ENCODE data around the gene TBCD. TPM values are rescaled to one million over a fixed set of nuclear protein-coding genes. Genes with fewer than 3 reads are reported as not detected.

Gene TBCD
- total RNA-seq, 2 donors from 2014 or later = 55.0 to 55.5 TPM

DNA sequence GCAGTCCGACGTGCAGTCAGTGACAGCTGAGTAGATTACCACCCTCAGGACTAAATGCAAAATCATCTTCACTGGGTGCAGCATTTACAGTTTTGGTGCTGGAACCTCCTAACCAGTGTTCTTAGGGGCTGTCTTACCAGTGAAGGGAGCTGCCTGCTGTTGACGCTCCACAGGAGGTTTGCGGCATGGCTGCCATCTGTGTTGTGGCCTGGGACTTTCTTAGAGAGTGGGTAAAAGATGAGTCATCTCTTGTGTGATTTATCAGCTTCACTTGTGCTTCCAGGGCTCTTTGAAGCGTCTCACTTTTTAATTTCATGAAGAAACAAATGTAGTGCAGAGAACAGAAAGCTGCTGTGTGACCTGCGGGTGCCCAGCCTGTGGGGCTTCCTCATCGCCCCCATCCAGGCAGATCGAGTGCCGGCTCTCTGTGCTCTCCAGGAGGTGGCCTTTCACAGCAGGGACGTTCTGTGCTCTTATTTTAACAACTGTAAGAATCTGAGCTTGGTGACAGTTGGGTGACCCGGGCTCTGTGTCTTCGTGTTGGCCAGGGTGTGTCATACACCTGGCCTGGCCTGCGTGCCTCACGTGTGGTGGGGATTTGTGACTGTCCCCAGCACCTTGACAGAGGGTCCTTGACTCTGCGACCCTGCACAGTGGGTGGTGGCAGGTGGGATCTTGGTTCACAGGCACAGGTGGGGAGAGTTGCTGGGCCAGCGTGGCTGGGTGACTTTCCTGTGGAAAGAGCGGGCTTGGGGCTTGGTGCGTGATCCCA is 112.3 kb downstream of the TBCD start:
- ATAC-seq (ENCODE audit: insufficient number of reproducible peaks, low FRiP score, low read depth) = no peak
- no peaks in the 10 kb centered on the region for H3K27me3 ChIP-seq (replicated peaks; ENCODE audit: insufficient read depth)
- H3K36me3 ChIP-seq = no peaks in the 10 kb centered on the region
- H3K9me3 ChIP-seq = no peaks in the 10 kb centered on the region
- TF ChIP-seq, protein P1, sequence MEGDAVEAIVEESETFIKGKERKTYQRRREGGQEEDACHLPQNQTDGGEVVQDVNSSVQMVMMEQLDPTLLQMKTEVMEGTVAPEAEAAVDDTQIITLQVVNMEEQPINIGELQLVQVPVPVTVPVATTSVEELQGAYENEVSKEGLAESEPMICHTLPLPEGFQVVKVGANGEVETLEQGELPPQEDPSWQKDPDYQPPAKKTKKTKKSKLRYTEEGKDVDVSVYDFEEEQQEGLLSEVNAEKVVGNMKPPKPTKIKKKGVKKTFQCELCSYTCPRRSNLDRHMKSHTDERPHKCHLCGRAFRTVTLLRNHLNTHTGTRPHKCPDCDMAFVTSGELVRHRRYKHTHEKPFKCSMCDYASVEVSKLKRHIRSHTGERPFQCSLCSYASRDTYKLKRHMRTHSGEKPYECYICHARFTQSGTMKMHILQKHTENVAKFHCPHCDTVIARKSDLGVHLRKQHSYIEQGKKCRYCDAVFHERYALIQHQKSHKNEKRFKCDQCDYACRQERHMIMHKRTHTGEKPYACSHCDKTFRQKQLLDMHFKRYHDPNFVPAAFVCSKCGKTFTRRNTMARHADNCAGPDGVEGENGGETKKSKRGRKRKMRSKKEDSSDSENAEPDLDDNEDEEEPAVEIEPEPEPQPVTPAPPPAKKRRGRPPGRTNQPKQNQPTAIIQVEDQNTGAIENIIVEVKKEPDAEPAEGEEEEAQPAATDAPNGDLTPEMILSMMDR (IDR thresholded peaks at IDR 0.05) = no peak
- H3K27ac ChIP-seq = no peak overlapping the region
- peaks cover 3 to 4% of the 10 kb centered on the region in 2 donors for H3K4me1 ChIP-seq (ENCODE audit: control insufficient read depth in 1 of 2, low read depth in 2 of 2)
- no peak for DNase-seq (ENCODE audit: low spot score)
- H3K4me3 ChIP-seq = no peak overlapping the region

DNA sequence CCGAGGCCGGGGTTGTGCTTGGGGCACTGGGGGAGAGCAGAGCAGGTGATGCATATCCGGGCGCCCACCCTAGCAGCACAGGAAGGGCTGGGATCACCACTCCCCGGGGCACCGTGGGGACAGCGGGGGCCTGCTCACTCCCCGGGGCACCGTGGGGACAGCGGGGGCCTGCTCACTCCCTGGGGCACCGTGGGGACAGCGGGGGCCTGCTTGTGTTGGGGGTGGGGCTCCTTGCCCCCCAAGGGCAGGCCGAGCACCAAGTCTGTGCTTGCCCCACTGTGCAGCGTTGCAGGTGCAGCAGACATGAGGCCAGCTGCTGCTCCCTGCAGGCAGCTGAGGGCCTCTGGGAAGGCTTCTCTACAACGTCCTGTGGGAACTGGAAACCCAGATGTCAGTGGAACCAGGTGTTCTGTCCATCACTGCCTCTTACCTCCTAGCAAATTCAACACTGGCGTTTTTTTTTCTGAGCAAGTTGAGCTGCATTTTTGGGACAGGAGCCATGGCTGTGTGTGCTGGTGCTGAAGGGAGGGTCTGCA is 112.9 kb downstream of the TBCD start:
- Histone ChIP-seq H3K27ac (no peak overlapping the region), H3K36me3 (no peaks in the 10 kb centered on the region), H3K9me3 (no peaks in the 10 kb centered on the region), H3K4me3 (no peak overlapping the region), H3K27me3 (replicated peaks; ENCODE audit: insufficient read depth) (no peaks in the 10 kb centered on the region), H3K4me1 (ENCODE audit: control insufficient read depth in 1 of 2, low read depth in 2 of 2) (peaks cover 3 to 4% of the 10 kb centered on the region in 2 donors)
- TF ChIP-seq, protein P1 (IDR thresholded peaks at IDR 0.05) = no peak
- ATAC-seq (ENCODE audit: insufficient number of reproducible peaks, low FRiP score, low read depth) = no peak
- no peak for DNase-seq (ENCODE audit: low spot score)

DNA sequence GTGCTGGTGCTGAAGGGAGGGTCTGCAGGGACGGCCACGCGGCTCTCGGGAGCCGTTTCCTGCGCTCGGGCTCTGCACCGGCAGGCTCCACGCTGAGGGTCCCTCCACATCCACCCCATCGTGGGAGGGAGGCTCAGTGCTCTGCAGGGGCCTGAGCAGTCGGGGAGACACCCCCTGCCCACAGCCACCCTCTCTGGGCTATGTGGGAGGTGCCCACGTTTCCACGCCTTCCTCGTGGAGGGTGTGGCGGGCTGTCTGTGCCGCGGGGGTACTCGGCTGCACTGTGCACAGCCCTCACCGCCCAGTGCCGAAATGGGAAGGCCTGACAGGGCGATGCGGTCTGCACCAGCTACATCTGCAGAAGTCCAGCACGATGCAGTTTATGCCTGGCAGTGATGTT is 113.4 kb downstream of the TBCD start:
- no peak overlapping the region for H3K4me3 ChIP-seq
- no peaks in the 10 kb centered on the region for H3K27me3 ChIP-seq (replicated peaks; ENCODE audit: insufficient read depth)
- no peak for DNase-seq (ENCODE audit: low spot score)
- no peak for ATAC-seq (ENCODE audit: insufficient number of reproducible peaks, low FRiP score, low read depth)
- H3K9me3 ChIP-seq = no peaks in the 10 kb centered on the region
- H3K4me1 ChIP-seq (ENCODE audit: control insufficient read depth in 1 of 2, low read depth in 2 of 2) = peaks cover under 1 to 3% of the 10 kb centered on the region in 2 donors
- no peak overlapping the region for H3K27ac ChIP-seq
- TF ChIP-seq, protein P1 (IDR thresholded peaks at IDR 0.05) = no peak
- peaks cover 1% of the 10 kb centered on the region for H3K36me3 ChIP-seq

DNA sequence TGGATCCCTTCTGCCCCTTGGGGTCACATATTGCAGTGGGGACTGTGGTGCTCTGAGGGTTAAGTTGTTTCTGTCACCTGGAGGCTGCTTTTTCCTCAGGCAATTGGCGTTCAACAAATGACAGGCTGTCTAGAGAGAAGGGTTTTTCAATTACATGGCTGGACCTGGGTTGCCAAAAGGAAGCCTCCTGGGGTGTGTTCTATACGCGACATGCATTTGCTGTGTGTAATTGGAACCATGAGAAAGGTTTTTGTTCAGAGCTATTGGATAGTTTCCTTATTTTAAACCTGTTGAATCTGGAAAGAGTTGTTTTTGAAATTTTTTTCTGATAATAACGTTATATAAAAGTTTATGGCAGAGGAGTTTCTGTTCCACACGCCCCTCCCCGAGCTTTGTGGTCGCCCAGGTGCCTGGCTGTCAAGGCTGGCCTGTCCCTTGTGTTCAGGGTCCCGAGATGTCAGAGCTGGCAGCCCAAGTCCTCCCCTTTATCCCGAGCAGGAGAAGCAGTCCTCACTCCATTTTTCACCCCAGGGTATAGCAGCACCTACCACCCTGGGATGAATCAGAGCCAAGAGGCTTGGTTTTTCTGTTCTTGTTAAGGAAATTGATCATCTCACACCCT is 114.0 kb downstream of the TBCD start:
- peaks cover 6% of the 10 kb centered on the region for H3K36me3 ChIP-seq
- TF ChIP-seq, protein P1 (IDR thresholded peaks at IDR 0.05) = no peak
- H3K4me1 ChIP-seq (ENCODE audit: control insufficient read depth in 1 of 2, low read depth in 2 of 2) = no peaks in the 10 kb centered on the region
- H3K9me3 ChIP-seq = no peaks in the 10 kb centered on the region
- no peaks in the 10 kb centered on the region for H3K27me3 ChIP-seq (replicated peaks; ENCODE audit: insufficient read depth)
- H3K4me3 ChIP-seq = no peak overlapping the region
- no peak overlapping the region for H3K27ac ChIP-seq
- ATAC-seq (ENCODE audit: insufficient number of reproducible peaks, low FRiP score, low read depth) (no peak), DNase-seq (ENCODE audit: low spot score) (no peak)

DNA sequence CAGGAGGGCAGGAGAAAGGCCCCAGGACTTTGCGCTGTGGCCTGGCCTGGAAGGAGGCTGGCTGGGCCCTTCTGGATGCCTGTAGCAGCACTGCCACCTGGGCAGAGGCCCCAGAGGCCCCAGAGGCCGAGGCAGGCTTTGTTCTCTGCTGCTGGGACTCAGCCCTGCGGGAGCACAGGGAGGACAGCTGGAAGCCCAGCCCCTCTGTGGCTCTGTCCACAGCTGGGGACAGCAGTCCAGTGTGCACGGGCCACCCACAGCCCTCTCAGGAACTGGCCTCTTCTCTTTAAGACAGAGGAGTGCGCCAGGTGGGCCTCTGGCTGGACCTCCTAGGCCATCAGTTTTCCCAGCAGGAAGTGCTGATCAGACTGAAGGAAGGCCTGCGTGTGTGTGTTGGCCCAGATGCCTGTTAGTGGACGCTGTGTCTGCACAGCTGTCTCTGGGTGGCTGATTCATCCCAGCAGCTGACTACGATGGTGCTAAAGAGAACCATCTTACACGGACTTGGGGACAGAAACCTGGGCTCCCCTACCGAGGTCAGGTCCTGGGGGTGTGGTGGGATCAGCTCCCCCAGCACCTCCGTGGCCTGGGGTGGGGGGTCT is 114.8 kb downstream of the TBCD start:
- Histone ChIP-seq H3K27me3 (replicated peaks; ENCODE audit: insufficient read depth) (no peaks in the 10 kb centered on the region), H3K4me3 (no peak overlapping the region), H3K9me3 (no peaks in the 10 kb centered on the region), H3K27ac (no peak overlapping the region), H3K4me1 (ENCODE audit: control insufficient read depth in 1 of 2, low read depth in 2 of 2) (no peaks in the 10 kb centered on the region), H3K36me3 (peaks cover 9% of the 10 kb centered on the region)
- TF ChIP-seq, protein P1 (IDR thresholded peaks at IDR 0.05) = no peak
- ATAC-seq (ENCODE audit: insufficient number of reproducible peaks, low FRiP score, low read depth) = no peak
- DNase-seq (ENCODE audit: low spot score) = no peak
